Body of pancreas (tissue), 4 donors: ENCODE measurements around the gene BET1. TPM values are rescaled to one million over a fixed set of nuclear protein-coding genes. Genes with fewer than 3 reads are reported as not detected.
A peak's percentile ranks its signal among the peaks of the same experiment; 100 is the strongest.

ENCODE experiments used
- ATAC-seq: fragments of 150-250 bp; one replicate; pipeline ENCODE4 v1.9.1; 2016
- DNase-seq, 4 donors: peaks; one replicate each; pipeline ENCODE4 v3.0.0-alpha.2; 2019
- H3K27ac ChIP-seq, 4 donors: fragments of 200-600 bp; sonication (generic); 1 replicate in 3 of 4; 2 replicates in 1 of 4; pipeline versions ENCODE4 v1.5.1 to v1.6.1; 2016 to 2019; ENCODE audit warnings: mild to moderate bottlenecking in 1 of 4, mixed read lengths in 1 of 4, moderate library complexity in 1 of 4
- H3K27me3 ChIP-seq, 2 donors: fragments of 200-600 bp; sonication (generic); one replicate each; pipeline ENCODE4 v1.6.0; 2016; ENCODE audit warnings: mild to moderate bottlenecking in 1 of 2
- H3K36me3 ChIP-seq, 2 donors: fragments of 200-600 bp; sonication (generic); replicated peaks in 1 of 2; 2 replicates each; pipeline ENCODE4 v1.5.1; 2016; ENCODE audit warnings: low read depth in 2 of 2; ENCODE audit not compliant: insufficient read depth in 1 of 2
- H3K4me1 ChIP-seq: fragments of 200-600 bp; sonication (generic); one replicate; pipeline ENCODE4 v1.6.0; 2016
- H3K4me3 ChIP-seq, 2 donors: fragments of 200-600 bp; sonication (generic); 1 replicate in 1 of 2; 2 replicates in 1 of 2; pipeline ENCODE4 v1.5.1; 2016 to 2019
- H3K9me3 ChIP-seq, 3 donors: fragments of 200-600 bp; sonication (generic); 1 replicate in 2 of 3; 2 replicates in 1 of 3; pipeline ENCODE4 v1.5.1; 2016
- CTCF ChIP-seq, 7 experiments: fragments of 450-650 bp in 4 of 7; fragments of 200-600 bp in 3 of 7; sonication (generic) in 3 of 7; IDR thresholded peaks; one replicate each; pipeline ENCODE4 v1.5.1; 2016 to 2019; ENCODE audit warnings: antibody characterized with exemption in 7 of 7
- POLR2A ChIP-seq, 3 donors: fragments of 450-650 bp; IDR thresholded peaks; one replicate each; pipeline ENCODE4 v1.6.1; 2016; ENCODE audit warnings: antibody characterized with exemption in 3 of 3, mild to moderate bottlenecking in 2 of 3
- WGBS, 2 donors: methylation state at CpG; one replicate each; pipeline ENCODE4 v1.1.5; 2017; 5-methylcytosine and 5-hydroxymethylcytosine counted together
- intact Hi-C: fragments of 100-400 bp; cut with DNase I; formaldehyde crosslinking; loops from one replicate; pipeline ENCODE4 v1.15.1; 2023
- total RNA-seq, 2 donors: library from RNA; depleted of rRNA; stranded (reverse); fragments of >200 nt; gene quantifications; one replicate each; pipeline ENCODE4 v1.1.0, GENCODE V29; 2016

The BET1 gene
- total RNA-seq, 2 donors from 2014 or later = 32.4 to 36.9 TPM

- DNase-seq (no peak), ATAC-seq (no peak)
- no peaks in the 10 kb centered on the region for H3K36me3 ChIP-seq
- intact Hi-C loops = no loop called here
- TF ChIP-seq POLR2A (IDR thresholded peaks at IDR 0.05) (no peak), CTCF (IDR thresholded peaks at IDR 0.05) (no peak)
- H3K9me3 ChIP-seq = no peaks in the 10 kb centered on the region
- H3K4me1 ChIP-seq = no peaks in the 10 kb centered on the region
- no peaks in the 10 kb centered on the region for H3K27me3 ChIP-seq
- H3K27ac ChIP-seq = no peak overlapping the region
- H3K4me3 ChIP-seq = no peak overlapping the region
- 87 to 90% methylated on average over 3 of the region's 3 CpGs for WGBS, 2 donors
Observed at GRCh38 chr7:93958216-93958615, 45.9 kb downstream of the BET1 start.

- Histone ChIP-seq H3K4me1 (no peaks in the 10 kb centered on the region), H3K9me3 (no peaks in the 10 kb centered on the region), H3K27ac (no peak overlapping the region), H3K4me3 (no peak overlapping the region), H3K36me3 (no peaks in the 10 kb centered on the region), H3K27me3 (no peaks in the 10 kb centered on the region)
- TF ChIP-seq POLR2A (IDR thresholded peaks at IDR 0.05) = no peak
- TF ChIP-seq CTCF (IDR thresholded peaks at IDR 0.05) = no peak
- 93 to 94% methylated on average over 1 of the region's 1 CpG for WGBS, 2 donors
- intact Hi-C loops = no loop called here
- ATAC-seq = no peak
- no peak for DNase-seq
Observed at GRCh38 chr7:93957767-93958166, 46.4 kb downstream of the BET1 start.

- H3K27me3 ChIP-seq = no peaks in the 10 kb centered on the region
- no peak for ATAC-seq
- WGBS, 2 donors = 71 to 79% methylated on average over 2 of the region's 2 CpGs
- no peaks in the 10 kb centered on the region for H3K4me1 ChIP-seq
- H3K9me3 ChIP-seq = no peaks in the 10 kb centered on the region
- TF ChIP-seq CTCF (IDR thresholded peaks at IDR 0.05) (no peak), POLR2A (IDR thresholded peaks at IDR 0.05) (no peak)
- H3K4me3 ChIP-seq = no peak overlapping the region
- intact Hi-C loops = no loop called here
- no peaks in the 10 kb centered on the region for H3K36me3 ChIP-seq
- H3K27ac ChIP-seq = no peak overlapping the region
- no peak for DNase-seq
Observed at GRCh38 chr7:93955304-93955703, 48.9 kb downstream of the BET1 start.

- Histone ChIP-seq H3K27me3 (no peaks in the 10 kb centered on the region), H3K36me3 (no peaks in the 10 kb centered on the region), H3K27ac (no peak overlapping the region), H3K4me1 (no peaks in the 10 kb centered on the region), H3K4me3 (no peak overlapping the region), H3K9me3 (no peaks in the 10 kb centered on the region)
- intact Hi-C loops = no loop called here
- DNase-seq = peak in 1 of 4 donors; percentile 2
- no peak for ATAC-seq
- 58 to 60% methylated on average over 1 of the region's 1 CpG for WGBS, 2 donors
- TF ChIP-seq CTCF (IDR thresholded peaks at IDR 0.05) (no peak), POLR2A (IDR thresholded peaks at IDR 0.05) (no peak)
Observed at GRCh38 chr7:93949423-93949822, 54.7 kb downstream of the BET1 start.

- Histone ChIP-seq H3K27ac (no peak overlapping the region), H3K27me3 (no peaks in the 10 kb centered on the region), H3K9me3 (no peaks in the 10 kb centered on the region), H3K36me3 (no peaks in the 10 kb centered on the region), H3K4me1 (no peaks in the 10 kb centered on the region), H3K4me3 (no peak overlapping the region)
- intact Hi-C loops = no loop called here
- ATAC-seq (no peak), DNase-seq (no peak)
- TF ChIP-seq POLR2A (IDR thresholded peaks at IDR 0.05) (no peak), CTCF (IDR thresholded peaks at IDR 0.05) (no peak)
- 55 to 57% methylated on average over 2 of the region's 2 CpGs for WGBS, 2 donors
Observed at GRCh38 chr7:93948873-93949272, 55.3 kb downstream of the BET1 start.
